Measurements from ENCODE around the gene RYR1.

The RYR1 gene

GRCh38 chr19:38580080-38580479 lies 146.6 kb downstream of the RYR1 start:
- TF ChIP-seq CTCF (IDR thresholded peaks at IDR 0.05; ENCODE audit: low read depth, low read length) = no peak
- Histone ChIP-seq H3K4me1 (no peaks in the 10 kb centered on the region), H3K4me3 (ENCODE audit: low read depth, low read length) (no peak overlapping the region), H3K27me3 (no peaks in the 10 kb centered on the region), H3K9me3 (no peaks in the 10 kb centered on the region), H3K36me3 (no peaks in the 10 kb centered on the region)
- no peak for DNase-seq

- DNase-seq = no peak
- H3K27me3 ChIP-seq = no peaks in the 10 kb centered on the region
- no peak for TF ChIP-seq CTCF (IDR thresholded peaks at IDR 0.05; ENCODE audit: low read depth, low read length)
- H3K36me3 ChIP-seq = no peaks in the 10 kb centered on the region
- H3K4me1 ChIP-seq = no peaks in the 10 kb centered on the region
- H3K9me3 ChIP-seq = no peaks in the 10 kb centered on the region
- no peak overlapping the region for H3K4me3 ChIP-seq (ENCODE audit: low read depth, low read length)
These were observed 149.9 kb downstream of the RYR1 start for GRCh38 chr19:38583219-38583984.

- no peaks in the 10 kb centered on the region for H3K4me1 ChIP-seq
- no peak overlapping the region for H3K4me3 ChIP-seq (ENCODE audit: low read depth, low read length)
- no peaks in the 10 kb centered on the region for H3K27me3 ChIP-seq
- DNase-seq = no peak
- no peaks in the 10 kb centered on the region for H3K9me3 ChIP-seq
- no peaks in the 10 kb centered on the region for H3K36me3 ChIP-seq
- TF ChIP-seq CTCF (IDR thresholded peaks at IDR 0.05; ENCODE audit: low read depth, low read length) = no peak
These were observed 150.5 kb downstream of the RYR1 start for GRCh38 chr19:38583985-38584305.

- H3K4me1 ChIP-seq = no peaks in the 10 kb centered on the region
- DNase-seq = no peak
- no peak for TF ChIP-seq CTCF (IDR thresholded peaks at IDR 0.05; ENCODE audit: low read depth, low read length)
- no peaks in the 10 kb centered on the region for H3K27me3 ChIP-seq
- no peaks in the 10 kb centered on the region for H3K36me3 ChIP-seq
- H3K4me3 ChIP-seq (ENCODE audit: low read depth, low read length) = no peak overlapping the region
- no peaks in the 10 kb centered on the region for H3K9me3 ChIP-seq
These were observed 154.1 kb downstream of the RYR1 start for GRCh38 chr19:38587562-38587961.

GRCh38 chr19:38588041-38588440 lies 154.6 kb downstream of the RYR1 start:
- no peak for TF ChIP-seq CTCF (IDR thresholded peaks at IDR 0.05; ENCODE audit: low read depth, low read length)
- no peak overlapping the region for H3K4me3 ChIP-seq (ENCODE audit: low read depth, low read length)
- no peak for DNase-seq
- no peaks in the 10 kb centered on the region for H3K36me3 ChIP-seq
- no peaks in the 10 kb centered on the region for H3K4me1 ChIP-seq
- H3K9me3 ChIP-seq = no peaks in the 10 kb centered on the region
- no peaks in the 10 kb centered on the region for H3K27me3 ChIP-seq

- Histone ChIP-seq H3K9me3 (no peaks in the 10 kb centered on the region), H3K4me1 (no peaks in the 10 kb centered on the region), H3K36me3 (no peaks in the 10 kb centered on the region), H3K4me3 (ENCODE audit: low read depth, low read length) (no peak overlapping the region), H3K27me3 (no peaks in the 10 kb centered on the region)
- DNase-seq = no peak
- TF ChIP-seq CTCF (IDR thresholded peaks at IDR 0.05; ENCODE audit: low read depth, low read length) = no peak
These were observed 159.4 kb downstream of the RYR1 start for GRCh38 chr19:38592940-38593339.
